NCI-H187 (cell line): ENCODE results near the gene TSPEAR.
"Not testable (repeated sequence)": the region's sequence is repeated elsewhere in the genome, so short reads cannot be mapped to it uniquely, and the experiment has no call there.

Experiments
- DNase-seq, 2 experiments: peaks; one replicate each; lab custom pipeline; 2025; lab: John Stamatoyannopoulos, UW

TSPEAR gene

GRCh38 chr21:44585892-44586291, 125.5 kb downstream of the TSPEAR start:
- no peak for DNase-seq

GRCh38 chr21:44583800-44584147, 127.6 kb downstream of the TSPEAR start:
- no peak for DNase-seq

GRCh38 chr21:44583089-44583799, 128.1 kb downstream of the TSPEAR start:
- no peak for DNase-seq

GRCh38 chr21:44582055-44582454, 129.3 kb downstream of the TSPEAR start:
- no peak for DNase-seq

GRCh38 chr21:44581158-44581557, 130.2 kb downstream of the TSPEAR start:
- DNase-seq, result no peak

- not testable (repeated sequence) for DNase-seq
Measured at GRCh38 chr21:44580231-44580821, 131.0 kb downstream of the TSPEAR start, which contains the start of gene KRTAP10-5. KRTAP10-5 (minus strand) TSS chr21:44580604; CDS start chr21:44580578, 26 bp downstream.

- DNase-seq, result no peak
Measured at GRCh38 chr21:44579833-44580144, 131.6 kb downstream of the TSPEAR start.

- DNase-seq, result no peak
Measured at GRCh38 chr21:44579056-44579832, 132.1 kb downstream of the TSPEAR start.

GRCh38 chr21:44578371-44579055, 132.9 kb downstream of the TSPEAR start:
- no peak for DNase-seq

GRCh38 chr21:44576025-44576420, 135.3 kb downstream of the TSPEAR start:
- DNase-seq, result no peak

GRCh38 chr21:44575307-44576024, 135.9 kb downstream of the TSPEAR start:
- no peak for DNase-seq

- no peak for DNase-seq
Measured at GRCh38 chr21:44574457-44575306, 136.7 kb downstream of the TSPEAR start.

- DNase-seq, result not testable (repeated sequence)
Measured at GRCh38 chr21:44573630-44574456, 137.5 kb downstream of the TSPEAR start, which contains the start of gene KRTAP10-4. KRTAP10-4 (plus strand) TSS chr21:44573729; CDS start chr21:44573759, 30 bp downstream.

GRCh38 chr21:44572959-44573583, 138.3 kb downstream of the TSPEAR start:
- DNase-seq, result no peak

- no peak for DNase-seq
Measured at GRCh38 chr21:44571844-44572782, 139.3 kb downstream of the TSPEAR start.

- no peak for DNase-seq
Measured at GRCh38 chr21:44571296-44571695, 140.1 kb downstream of the TSPEAR start.

GRCh38 chr21:44569861-44570517, 141.4 kb downstream of the TSPEAR start:
- DNase-seq, result no peak
